NCI-H748 (cell line): ENCODE data around the gene ZNF664.

Source experiments
- DNase-seq: peaks from one replicate; lab custom pipeline; 2025; ENCODE audit not compliant: unreplicated experiment; lab: John Stamatoyannopoulos, UW

Gene ZNF664

GRCh38 chr12:123958462-123958861 is 14.6 kb upstream of the ZNF664 start:
- no peak for DNase-seq

- no peak for DNase-seq
Measured at GRCh38 chr12:123958876-123959275, 14.1 kb upstream of the ZNF664 start.

- DNase-seq: no peak
Measured at GRCh38 chr12:123960029-123960735, 12.8 kb upstream of the ZNF664 start.

- peak; percentile 19 for DNase-seq
Measured at GRCh38 chr12:123960856-123961255, 12.2 kb upstream of the ZNF664 start.

- no peak for DNase-seq
Measured at GRCh38 chr12:123961585-123962345, 11.2 kb upstream of the ZNF664 start.

GRCh38 chr12:123962513-123962912 is 10.5 kb upstream of the ZNF664 start:
- no peak for DNase-seq

GRCh38 chr12:123963821-123964220 is 9.2 kb upstream of the ZNF664 start:
- no peak for DNase-seq

GRCh38 chr12:123965382-123965781 is 7.6 kb upstream of the ZNF664 start:
- no peak for DNase-seq

- DNase-seq: no peak
Measured at GRCh38 chr12:123966596-123966995, 6.4 kb upstream of the ZNF664 start.

- DNase-seq: no peak
Measured at GRCh38 chr12:123967121-123967586, 5.9 kb upstream of the ZNF664 start.

GRCh38 chr12:123971449-123971769 is 1.6 kb upstream of the ZNF664 start:
- DNase-seq: no peak

- DNase-seq: peak; percentile 66
Measured at GRCh38 chr12:123971770-123972456, 1.1 kb upstream of the ZNF664 start.

GRCh38 chr12:123973552-123974341 is 732 bp downstream of the ZNF664 start:
- DNase-seq: peak; percentile 68

GRCh38 chr12:123976227-123976826 is 3.3 kb downstream of the ZNF664 start:
- DNase-seq: no peak

- no peak for DNase-seq
Measured at GRCh38 chr12:123979566-123979965, 6.6 kb downstream of the ZNF664 start.

- no peak for DNase-seq
Measured at GRCh38 chr12:123982269-123982668, 9.3 kb downstream of the ZNF664 start.

GRCh38 chr12:123983822-123984485 is 10.9 kb downstream of the ZNF664 start:
- DNase-seq: peak; percentile 59

- DNase-seq: no peak
Measured at GRCh38 chr12:123984903-123985302, 11.9 kb downstream of the ZNF664 start.

GRCh38 chr12:123986374-123986965 is 13.5 kb downstream of the ZNF664 start:
- DNase-seq: no peak

- no peak for DNase-seq
Measured at GRCh38 chr12:123987022-123987421, 14.0 kb downstream of the ZNF664 start.
